Endothelial cell (in vitro differentiated cells): ENCODE measurements around the gene CCNC. TPM values are rescaled to one million over a fixed set of nuclear protein-coding genes. Genes with fewer than 3 reads are reported as not detected.

Experiments used
- DNase-seq: peaks from one replicate; pipeline ENCODE4 v3.0.0; 2021; ENCODE audit warnings: low spot score
- H3K27ac Mint-ChIP-seq: one replicate; pipeline ENCODE4 v1.8.0; 2021; ENCODE audit warnings: mixed read lengths, inconsistent platforms; ENCODE audit not compliant: unreplicated experiment
- H3K27me3 Mint-ChIP-seq: one replicate; pipeline ENCODE4 v1.8.0; 2021; ENCODE audit warnings: mild to moderate bottlenecking, moderate library complexity, mixed read lengths, inconsistent platforms; ENCODE audit not compliant: unreplicated experiment
- H3K36me3 Mint-ChIP-seq: one replicate; pipeline ENCODE4 v1.8.0; 2021; ENCODE audit warnings: mild to moderate bottlenecking, low read depth, mixed read lengths, inconsistent platforms; ENCODE audit not compliant: unreplicated experiment
- H3K4me1 Mint-ChIP-seq: one replicate; pipeline ENCODE4 v1.8.0; 2021; ENCODE audit warnings: mild to moderate bottlenecking, mixed read lengths, inconsistent platforms; ENCODE audit not compliant: unreplicated experiment
- H3K4me3 Mint-ChIP-seq: one replicate; pipeline ENCODE4 v1.8.0; 2021; ENCODE audit warnings: mild to moderate bottlenecking, mixed read lengths, inconsistent platforms; ENCODE audit not compliant: unreplicated experiment
- H3K9me3 Mint-ChIP-seq: one replicate; pipeline ENCODE4 v1.8.0; 2021; ENCODE audit warnings: mixed read lengths, inconsistent platforms; ENCODE audit not compliant: unreplicated experiment
- total RNA-seq: library from RNA; stranded (reverse); fragmentation: NEBNext Ultra II Directional; extraction: Animal tissue kit (Norgen Biotek cat#: 25700); gene quantifications from one replicate; pipeline ENCODE4 v1.2.1, GENCODE V29; 2021; ENCODE audit not compliant: unreplicated experiment
- TF ChIP-seq, protein P1 (sequence below): fragments of 200-600 bp; sonication (generic); IDR thresholded peaks from one replicate; pipeline ENCODE4 v1.5.0; 2021; ENCODE audit warnings: antibody characterized with exemption; ENCODE audit not compliant: unreplicated experiment

CCNC gene
- total RNA-seq, 1 donor from 2014 or later: 70.0 TPM

DNA sequence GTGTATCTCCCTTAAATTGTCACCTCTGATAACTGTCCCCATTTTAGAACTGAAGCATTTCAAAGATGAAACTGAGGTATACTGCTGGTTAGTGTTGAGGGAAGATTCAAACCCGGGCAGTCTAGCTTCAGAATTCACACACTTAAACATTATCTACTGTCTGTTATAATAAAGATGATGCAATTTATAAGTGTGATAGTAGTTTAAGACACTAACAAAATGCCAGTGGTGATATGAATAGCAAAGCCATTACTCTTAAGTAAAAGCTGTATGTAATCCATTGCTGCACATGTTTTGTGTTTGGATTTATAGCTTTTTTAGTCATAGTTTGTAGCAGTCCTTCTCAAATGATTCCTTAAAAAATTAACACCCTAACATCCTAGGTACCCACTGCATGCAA, 73.0 kb downstream of the CCNC start:
- Mint-ChIP-seq H3K4me1 (no peaks in the 10 kb centered on the region), H3K27ac (no peak overlapping the region), H3K9me3 (no peaks in the 10 kb centered on the region), H3K4me3 (no peak overlapping the region), H3K27me3 (no peaks in the 10 kb centered on the region), H3K36me3 (no peaks in the 10 kb centered on the region)
- no peak for DNase-seq
- TF ChIP-seq, protein P1, sequence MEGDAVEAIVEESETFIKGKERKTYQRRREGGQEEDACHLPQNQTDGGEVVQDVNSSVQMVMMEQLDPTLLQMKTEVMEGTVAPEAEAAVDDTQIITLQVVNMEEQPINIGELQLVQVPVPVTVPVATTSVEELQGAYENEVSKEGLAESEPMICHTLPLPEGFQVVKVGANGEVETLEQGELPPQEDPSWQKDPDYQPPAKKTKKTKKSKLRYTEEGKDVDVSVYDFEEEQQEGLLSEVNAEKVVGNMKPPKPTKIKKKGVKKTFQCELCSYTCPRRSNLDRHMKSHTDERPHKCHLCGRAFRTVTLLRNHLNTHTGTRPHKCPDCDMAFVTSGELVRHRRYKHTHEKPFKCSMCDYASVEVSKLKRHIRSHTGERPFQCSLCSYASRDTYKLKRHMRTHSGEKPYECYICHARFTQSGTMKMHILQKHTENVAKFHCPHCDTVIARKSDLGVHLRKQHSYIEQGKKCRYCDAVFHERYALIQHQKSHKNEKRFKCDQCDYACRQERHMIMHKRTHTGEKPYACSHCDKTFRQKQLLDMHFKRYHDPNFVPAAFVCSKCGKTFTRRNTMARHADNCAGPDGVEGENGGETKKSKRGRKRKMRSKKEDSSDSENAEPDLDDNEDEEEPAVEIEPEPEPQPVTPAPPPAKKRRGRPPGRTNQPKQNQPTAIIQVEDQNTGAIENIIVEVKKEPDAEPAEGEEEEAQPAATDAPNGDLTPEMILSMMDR: no peak

Other genes with a start within 250 kb of the CCNC start
- gene FAXC, start 219.0 kb downstream of the CCNC start, total RNA-seq: 2.2 TPM
- gene COQ3, start 174.5 kb downstream of the CCNC start, total RNA-seq: 2.9 TPM
- gene PNISR, start 143.4 kb downstream of the CCNC start, total RNA-seq: 86.4 TPM
- gene USP45, start 53.2 kb downstream of the CCNC start, total RNA-seq: 15.9 TPM
- gene PRDM13, start 38.2 kb upstream of the CCNC start, total RNA-seq: not detected